Liver (tissue), 9 donors: ENCODE results near the gene EZH1. TPM values are rescaled to one million over a fixed set of nuclear protein-coding genes. Genes with fewer than 3 reads are reported as not detected.

Source experiments
- DNase-seq: peaks from one replicate; pipeline ENCODE4 v3.0.0-alpha.2; 2017; ENCODE audit warnings: low spot score
- H3K27ac ChIP-seq, 2 donors: one replicate each; pipeline ENCODE4 v1.7.0; 2013; ENCODE audit warnings: inconsistent platforms in 2 of 2, low read length in 2 of 2, control low read depth in 1 of 2, low read depth in 1 of 2, mild to moderate bottlenecking in 1 of 2
- H3K27me3 ChIP-seq, 4 donors: one replicate each; pipeline versions ENCODE4 v1.6.1 to v1.7.0; 2013; ENCODE audit warnings: low read length in 3 of 4, inconsistent platforms in 1 of 4, mild to moderate bottlenecking in 1 of 4, moderate library complexity in 1 of 4; ENCODE audit not compliant: control insufficient read depth in 4 of 4, insufficient read depth in 4 of 4
- H3K36me3 ChIP-seq, 4 donors: one replicate each; pipeline versions ENCODE4 v1.6.1 to v1.7.0; 2013; ENCODE audit warnings: low read length in 3 of 4, mild to moderate bottlenecking in 3 of 4, low read depth in 1 of 4, moderate library complexity in 1 of 4; ENCODE audit not compliant: control insufficient read depth in 4 of 4, insufficient read depth in 3 of 4
- H3K4me1 ChIP-seq, 4 donors: one replicate each; pipeline versions ENCODE4 v1.6.1 to v1.7.0; 2013; ENCODE audit warnings: low read length in 3 of 4, mild to moderate bottlenecking in 3 of 4, moderate library complexity in 1 of 4; ENCODE audit not compliant: control insufficient read depth in 4 of 4, insufficient read depth in 4 of 4
- H3K4me3 ChIP-seq, 3 donors: one replicate each; pipeline versions ENCODE4 v1.6.1 to v1.7.0; 2013; ENCODE audit warnings: low read length in 3 of 3, control low read depth in 1 of 3, low read depth in 1 of 3, mild to moderate bottlenecking in 1 of 3
- H3K9ac ChIP-seq, 2 donors: one replicate each; pipeline ENCODE4 v1.7.0; 2013; ENCODE audit warnings: low read length in 2 of 2, mild to moderate bottlenecking in 2 of 2, moderate library complexity in 2 of 2, control low read depth in 1 of 2, low read depth in 1 of 2
- H3K9me3 ChIP-seq, 4 donors: one replicate each; pipeline versions ENCODE4 v1.6.1 to v1.7.0; 2013; ENCODE audit warnings: low read length in 3 of 4; ENCODE audit not compliant: control insufficient read depth in 4 of 4
- CTCF ChIP-seq: fragments of 150-350 bp; IDR thresholded peaks from 2 replicates; pipeline ENCODE4 v1.5.1; 2017; ENCODE audit warnings: improper control_type of control experiment, low read depth, low read length; ENCODE audit not compliant: missing input control
- EGR1 ChIP-seq, 2 donors: IDR thresholded peaks; 2 replicates each; pipeline ENCODE4 v1.6.1; 2016 to 2018; ENCODE audit warnings: antibody characterized with exemption in 2 of 2, low read depth in 2 of 2
- FOXA2 ChIP-seq: IDR thresholded peaks from 2 replicates; pipeline ENCODE4 v1.6.1; 2016; ENCODE audit warnings: antibody characterized with exemption
- GABPA ChIP-seq, 2 donors: IDR thresholded peaks in 1 of 2; conservative IDR thresholded peaks in 1 of 2; 2 replicates each; pipeline ENCODE4 v1.6.1; 2016; ENCODE audit warnings: antibody characterized with exemption in 2 of 2, mild to moderate bottlenecking in 1 of 2, moderate library complexity in 1 of 2
- HNF4A ChIP-seq, 2 donors: conservative IDR thresholded peaks; 2 replicates each; pipeline ENCODE4 v1.6.1; 2016; ENCODE audit warnings: antibody characterized with exemption in 2 of 2, mild to moderate bottlenecking in 2 of 2
- HNF4G ChIP-seq: IDR thresholded peaks from 2 replicates; pipeline ENCODE4 v1.6.1; 2016; ENCODE audit warnings: antibody characterized with exemption
- MAX ChIP-seq: IDR thresholded peaks from 2 replicates; pipeline ENCODE4 v1.6.1; 2016; ENCODE audit warnings: antibody characterized with exemption
- RAD21 ChIP-seq, 2 donors: IDR thresholded peaks; 2 replicates each; pipeline ENCODE4 v1.6.1; 2016; ENCODE audit warnings: antibody characterized with exemption in 2 of 2, mild to moderate bottlenecking in 2 of 2
- RXRA ChIP-seq, 2 donors: IDR thresholded peaks; 2 replicates each; pipeline ENCODE4 v1.6.1; 2017 to 2018; ENCODE audit warnings: antibody characterized with exemption in 2 of 2, mild to moderate bottlenecking in 1 of 2
- TAF1 ChIP-seq: conservative IDR thresholded peaks from 2 replicates; pipeline ENCODE4 v1.6.1; 2016; ENCODE audit warnings: antibody characterized with exemption, mild to moderate bottlenecking
- YY1 ChIP-seq: IDR thresholded peaks from 2 replicates; pipeline ENCODE4 v1.6.1; 2016; ENCODE audit warnings: antibody characterized with exemption, mild to moderate bottlenecking
- WGBS: extraction: QIAGEN DNeasy Blood & Tissue Kit; methylation state at CpG from one replicate; pipeline ENCODE4 v1.1.7; 2013; 5-methylcytosine and 5-hydroxymethylcytosine counted together
- polyA plus RNA-seq, 2 donors: library from polyadenylated mRNA; stranded (reverse) in 1 of 2; unstranded in 1 of 2; fragments of 200-250 nt in 1 of 2; fragments of >200 nt in 1 of 2; fragmentation: Nextera tagmentation in 1 of 2; extraction: Ambion mirVana in 1 of 2; gene quantifications; one replicate each; pipeline versions ENCODE4 v1.2.1 to v1.2.3, GENCODE V29; 2013 to 2015
- total RNA-seq, 2 donors: library from RNA; depleted of rRNA; stranded (reverse); fragments of >200 nt; gene quantifications; one replicate each; pipeline ENCODE4 v1.2.3, GENCODE V29; 2014
- donor health status: healthy.
- donor health status: healthy.
- donor health status: healthy.
- donor health status: healthy.
- donor health status: healthy.

The EZH1 gene
- total and polyA plus RNA-seq, 4 donors, result 4.3 to 18.3 (median 10.9) TPM

- no peak for TF ChIP-seq TAF1
- TF ChIP-seq GABPA (IDR thresholded peaks at IDR 0.05 in 1 of 2, conservative IDR thresholded peaks at IDR 0.05 in 1 of 2), result no peak
- no peak for TF ChIP-seq MAX
- TF ChIP-seq YY1, result no peak
- TF ChIP-seq EGR1 (IDR thresholded peaks at IDR 0.05; ENCODE audit: low read depth in 2 of 2), result no peak
- TF ChIP-seq FOXA2, result no peak
These were observed 64.5 kb downstream of the EZH1 start (continued) for GRCh38 chr17:42680331-42680808.

- Histone ChIP-seq H3K36me3 (no peaks in the 10 kb centered on the region), H3K4me3 (peak overlapping the region in 2 of 3 donors; percentile 18 to 51), H3K4me1 (peaks cover 24 to 71% (median 40%) of the 10 kb centered on the region in 4 donors), H3K9ac (no peak overlapping the region), H3K27ac (peak overlapping the region; percentile 67 to 82), H3K27me3 (peaks cover 0 to 3% (median 0%) of the 10 kb centered on the region in 4 donors), H3K9me3 (no peaks in the 10 kb centered on the region)
- WGBS, result 12% methylated on average over 78 of the region's 78 CpGs
- peak; percentile 31 for TF ChIP-seq YY1
- TF ChIP-seq RAD21 (IDR thresholded peaks at IDR 0.05), result peak; percentile 72 to 81
- TF ChIP-seq RXRA (IDR thresholded peaks at IDR 0.05), result peak in 1 of 2 donors; percentile 7
- no peak for TF ChIP-seq GABPA (IDR thresholded peaks at IDR 0.05 in 1 of 2, conservative IDR thresholded peaks at IDR 0.05 in 1 of 2)
- TF ChIP-seq HNF4A (conservative IDR thresholded peaks at IDR 0.05), result no peak
- TF ChIP-seq CTCF, result peak; percentile 80
- peak; percentile 86 for DNase-seq
These were observed 65.1 kb downstream of the EZH1 start for GRCh38 chr17:42679492-42680330.

- peak overlapping the region in 2 of 3 donors; percentile 51 to 66 for H3K4me3 ChIP-seq
- peak overlapping the region; percentile 82 to 89 for H3K27ac ChIP-seq
- TF ChIP-seq EGR1 (IDR thresholded peaks at IDR 0.05; ENCODE audit: low read depth in 2 of 2) (no peak), RXRA (IDR thresholded peaks at IDR 0.05) (no peak), GABPA (IDR thresholded peaks at IDR 0.05 in 1 of 2, conservative IDR thresholded peaks at IDR 0.05 in 1 of 2) (no peak), YY1 (no peak), HNF4G (no peak), TAF1 (no peak), RAD21 (IDR thresholded peaks at IDR 0.05) (no peak), HNF4A (conservative IDR thresholded peaks at IDR 0.05) (no peak)
- no peaks in the 10 kb centered on the region for H3K27me3 ChIP-seq
- no peaks in the 10 kb centered on the region for H3K36me3 ChIP-seq
- 19% methylated on average over 18 of the region's 18 CpGs for WGBS
- H3K9me3 ChIP-seq, result no peaks in the 10 kb centered on the region
- peak; percentile 52 for DNase-seq
- H3K4me1 ChIP-seq, result peaks cover 25 to 73% (median 43%) of the 10 kb centered on the region in 4 donors
- no peak overlapping the region for H3K9ac ChIP-seq
These were observed 65.8 kb downstream of the EZH1 start for GRCh38 chr17:42678951-42679491.
